COLO668 (cell line): Measurements from ENCODE around the gene LAIR1.
"Not testable (repeated sequence)": the region's sequence is repeated elsewhere in the genome, so short reads cannot be mapped to it uniquely, and the experiment has no call there.

Source experiments
- DNase-seq: peaks from one replicate; lab custom pipeline; 2025; ENCODE audit not compliant: unreplicated experiment; lab: John Stamatoyannopoulos, UW

Gene LAIR1

GRCh38 chr19:54343868-54344267, 20.9 kb downstream of the LAIR1 start:
- no peak for DNase-seq

DNA sequence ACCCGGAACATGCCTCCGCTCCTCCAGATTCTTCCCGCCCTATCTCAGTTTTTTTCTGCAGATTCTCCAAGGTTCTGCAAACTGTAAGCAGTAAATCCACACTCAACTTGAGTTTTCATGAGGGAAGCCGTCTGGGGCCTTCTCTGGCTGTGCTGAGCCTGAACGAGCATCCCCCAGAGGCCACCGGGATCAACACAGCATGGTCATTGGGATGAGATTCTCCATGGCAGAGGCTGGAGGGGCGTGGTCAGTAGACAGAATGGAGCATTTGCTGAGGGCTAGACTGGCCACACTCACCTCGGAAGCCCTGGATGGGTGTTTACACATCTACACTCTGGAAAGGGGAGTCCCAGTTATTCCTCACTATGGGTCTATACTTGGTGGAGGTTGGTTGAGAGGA, 23.4 kb downstream of the LAIR1 start:
- DNase-seq = no peak

- no peak for DNase-seq
These were observed 24.9 kb downstream of the LAIR1 start for GRCh38 chr19:54339646-54340358.

- DNase-seq = no peak
These were observed 26.2 kb downstream of the LAIR1 start for GRCh38 chr19:54338521-54338920.

DNA sequence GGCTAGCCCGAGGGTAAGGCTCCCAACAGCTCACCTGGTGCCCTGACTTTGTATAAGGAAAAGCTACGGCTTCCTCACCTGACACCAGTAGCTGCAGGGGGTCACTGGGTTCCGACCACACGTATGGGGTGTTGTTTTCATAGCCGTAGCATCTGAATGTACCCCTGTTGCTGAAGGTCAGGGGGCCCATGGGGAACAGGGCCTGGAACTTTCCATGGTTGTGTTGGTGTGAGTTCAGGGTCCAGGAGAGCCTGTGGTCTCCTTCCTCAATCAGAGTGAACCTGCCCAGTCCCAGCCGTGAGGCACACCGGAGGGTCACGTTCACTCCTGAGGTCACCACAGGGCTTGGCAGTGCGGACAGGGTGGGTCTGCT, 26.9 kb downstream of the LAIR1 start:
- no peak for DNase-seq

- no peak for DNase-seq
These were observed 27.6 kb downstream of the LAIR1 start for GRCh38 chr19:54336893-54337857.

- DNase-seq = no peak
These were observed 28.5 kb downstream of the LAIR1 start for GRCh38 chr19:54335979-54336892.

GRCh38 chr19:54335164-54335563, 29.6 kb downstream of the LAIR1 start:
- no peak for DNase-seq

DNA sequence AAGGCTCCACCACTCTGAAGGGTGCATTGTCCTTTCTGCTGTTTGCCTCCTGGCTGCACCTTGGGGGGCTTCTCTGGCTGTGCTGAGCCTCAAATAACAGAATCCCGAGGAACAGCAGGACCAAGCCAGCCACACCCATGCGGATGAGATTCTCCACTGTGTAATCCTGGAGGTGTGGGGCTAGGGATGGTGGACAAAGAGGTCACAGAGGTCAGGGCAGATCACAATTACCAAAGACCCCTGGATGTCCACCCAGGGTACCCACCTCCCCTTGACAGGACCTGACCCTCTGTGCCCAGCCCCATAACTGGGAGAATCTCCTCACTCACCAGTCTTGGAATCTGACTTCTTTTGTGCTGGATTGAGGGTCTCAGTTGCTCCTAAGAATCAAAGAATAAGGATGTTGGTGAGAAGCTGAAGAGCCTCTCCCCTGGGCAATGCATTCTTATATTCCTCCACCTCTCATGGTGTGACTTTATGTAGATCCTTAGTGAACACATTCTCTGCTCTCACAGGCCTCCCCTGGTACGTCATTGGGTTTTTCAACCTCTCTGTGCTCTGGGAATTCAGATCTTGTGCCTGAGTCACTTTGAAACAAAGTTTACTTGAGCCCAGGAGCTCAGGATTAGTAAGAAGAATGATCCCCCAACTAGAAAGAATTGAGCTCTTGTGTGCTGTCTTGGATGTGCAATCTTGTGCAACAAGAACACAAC, 31.0 kb downstream of the LAIR1 start:
- DNase-seq = no peak

GRCh38 chr19:54332149-54332548, 32.6 kb downstream of the LAIR1 start:
- DNase-seq = no peak

DNA sequence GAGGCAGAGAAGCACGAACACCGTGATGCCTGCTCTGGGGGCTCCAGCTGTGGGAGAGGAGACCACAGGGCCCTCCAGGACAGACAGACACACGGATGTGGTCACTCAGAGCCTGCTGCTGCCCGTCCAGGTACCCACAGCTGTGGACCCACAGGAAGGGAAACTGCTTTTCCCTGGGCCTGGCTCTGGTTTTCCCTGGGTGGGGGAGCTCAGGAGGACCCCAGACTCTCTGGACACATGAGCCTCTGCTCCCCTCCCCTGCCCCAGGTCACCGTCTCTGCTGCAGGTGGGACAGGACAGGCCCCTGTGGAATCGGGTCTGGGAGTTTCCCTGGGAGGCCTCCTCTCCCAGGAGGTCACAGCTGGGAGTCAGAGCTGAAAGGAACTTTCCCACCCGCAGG, 33.1 kb downstream of the LAIR1 start:
- no peak for DNase-seq

DNA sequence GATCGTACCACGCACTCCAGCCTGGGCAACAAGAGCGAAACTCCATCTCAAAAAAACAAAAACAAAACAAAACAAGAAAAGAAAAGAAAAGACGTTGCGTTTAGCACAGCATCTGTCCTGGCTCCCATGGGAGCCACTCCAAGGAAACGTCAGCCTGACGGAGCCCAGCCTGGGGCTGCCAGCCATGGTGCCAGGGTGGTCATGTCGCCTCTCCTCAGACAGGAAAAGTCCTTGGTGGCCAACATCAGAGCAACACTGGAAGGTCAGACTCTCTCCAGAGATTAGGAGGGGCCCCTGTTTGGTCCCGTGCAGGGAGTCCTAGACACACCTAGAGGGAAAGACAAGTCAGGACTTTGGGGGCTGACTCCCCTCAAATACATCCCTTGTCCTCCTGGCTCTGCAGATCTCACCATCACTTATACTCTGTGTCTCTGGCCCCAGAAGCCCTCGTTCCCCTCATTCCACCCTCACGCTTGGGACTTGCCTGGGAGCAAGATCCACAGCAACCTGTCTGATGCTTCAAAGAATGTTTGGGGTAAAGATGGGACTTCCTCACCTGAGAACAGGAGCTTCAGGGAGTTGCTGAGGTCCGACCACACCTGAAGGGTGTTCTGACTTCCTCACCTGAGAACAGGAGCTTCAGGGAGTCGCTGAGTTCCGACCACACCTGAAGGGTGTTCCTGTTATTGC, 35.1 kb downstream of the LAIR1 start:
- no peak for DNase-seq

DNA sequence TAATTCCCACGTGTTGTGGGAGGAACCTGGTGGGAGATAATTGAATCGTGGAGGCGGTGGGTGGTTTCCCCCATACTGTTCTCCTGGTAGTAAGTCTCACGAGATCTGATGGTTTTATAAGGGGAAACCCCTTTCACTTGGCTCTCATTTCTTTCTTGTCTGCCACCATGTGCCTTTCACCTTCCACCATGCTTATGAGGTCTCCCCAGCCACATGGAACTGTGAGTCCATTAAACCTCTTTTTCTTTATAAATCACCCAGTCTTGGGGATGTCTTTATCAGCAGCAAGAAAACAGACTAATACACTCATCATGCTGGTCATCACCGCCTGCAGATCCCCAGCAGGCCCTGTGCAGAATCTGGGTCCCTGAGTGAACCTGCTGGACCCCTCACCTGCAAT, 36.0 kb downstream of the LAIR1 start:
- not testable (repeated sequence) for DNase-seq

- no peak for DNase-seq
These were observed 39.1 kb downstream of the LAIR1 start for GRCh38 chr19:54325631-54326030.

DNA sequence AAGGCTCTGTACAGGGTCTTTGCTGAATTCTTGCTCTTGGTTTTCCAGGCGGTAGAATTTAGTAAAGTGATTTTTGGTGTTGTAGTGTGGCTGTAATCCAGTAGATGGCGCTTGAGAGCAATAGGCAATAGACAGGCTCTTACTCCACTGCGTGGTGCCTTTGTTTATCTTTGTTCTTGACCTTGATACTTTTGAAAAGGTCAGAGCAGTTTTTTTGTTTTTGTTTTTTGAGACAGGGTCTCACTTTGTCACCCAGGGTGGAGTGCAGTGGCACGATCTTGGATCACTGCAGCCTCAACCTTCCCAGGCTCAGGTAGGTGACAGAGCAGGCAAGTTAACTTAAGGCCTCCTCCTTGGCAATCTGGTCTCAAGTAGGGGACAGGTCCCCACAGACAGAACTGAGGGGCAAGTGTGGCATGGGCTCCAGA, 39.5 kb downstream of the LAIR1 start:
- peak; percentile 21 for DNase-seq

DNA sequence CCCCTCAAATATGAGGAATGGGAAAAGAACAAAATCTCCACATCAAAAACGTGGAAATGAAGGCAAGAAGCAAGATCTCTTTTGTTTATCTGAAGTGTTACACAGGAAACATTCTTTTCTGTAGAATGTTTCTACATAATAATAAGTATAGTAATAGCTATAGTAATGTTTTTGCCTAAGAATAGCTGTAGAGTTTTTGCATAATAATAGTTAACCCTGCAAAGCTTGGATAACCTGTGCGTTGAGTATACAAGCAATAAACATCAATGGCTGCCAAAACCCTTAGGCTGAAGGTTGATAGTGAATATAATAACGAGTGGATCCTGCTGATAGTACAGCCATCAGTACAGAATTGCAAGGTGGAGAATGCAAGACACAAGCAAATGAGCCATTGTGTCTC, 40.7 kb downstream of the LAIR1 start:
- DNase-seq = no peak

GRCh38 chr19:54322934-54323333, 41.8 kb downstream of the LAIR1 start:
- not testable (repeated sequence) for DNase-seq

- not testable (repeated sequence) for DNase-seq
These were observed 42.4 kb downstream of the LAIR1 start for GRCh38 chr19:54322295-54322694.

DNA sequence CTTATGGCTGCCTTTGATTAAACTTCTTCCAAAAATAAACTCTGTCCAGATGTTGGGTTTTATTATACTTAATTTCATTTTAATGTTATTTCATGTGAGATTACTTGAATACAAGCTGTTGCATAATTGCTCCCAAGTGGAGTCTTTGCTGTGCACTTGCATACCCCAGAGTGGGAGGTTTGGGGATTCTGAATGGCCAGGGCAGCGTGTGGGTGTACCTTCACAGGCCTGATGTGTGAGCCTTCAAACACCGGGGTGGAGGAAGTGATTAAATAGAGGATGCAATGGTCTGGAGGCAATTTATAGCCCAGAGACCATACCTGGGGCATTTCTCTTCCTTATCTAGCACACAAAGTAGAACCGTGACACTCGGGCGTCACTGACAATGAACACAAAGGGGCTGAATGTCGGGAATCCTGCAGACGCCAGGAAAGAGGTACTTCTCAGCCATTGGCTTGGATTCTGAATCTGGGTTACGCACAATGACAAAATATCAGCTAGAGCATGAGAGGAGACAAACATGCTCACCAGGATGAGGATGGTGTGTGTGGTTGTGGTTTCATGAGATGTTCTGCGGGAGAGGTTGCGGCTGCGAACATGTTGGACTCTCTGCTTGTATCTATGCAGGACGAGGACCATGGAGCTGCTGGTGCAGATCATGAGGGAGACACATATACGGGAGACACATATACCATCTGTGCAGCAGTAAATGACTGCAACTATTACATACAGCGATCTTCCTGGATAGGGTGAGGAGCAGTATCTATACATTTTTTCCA, 44.6 kb downstream of the LAIR1 start:
- no peak for DNase-seq
